ENCODE data around the gene LRBA.

LRBA gene

GRCh38 chr4:150283689-150284088, 731.4 kb downstream of the LRBA start:
- no peak for DNase-seq (ENCODE audit: low read depth)
- no peak for TF ChIP-seq CTCF (IDR thresholded peaks at IDR 0.05; ENCODE audit: control insufficient read depth, extremely low read depth, insufficient read depth)
- no peak overlapping the region for H3K4me3 ChIP-seq (ENCODE audit: low read depth, low read length)

- DNase-seq (ENCODE audit: low read depth) = no peak
- no peak for TF ChIP-seq CTCF (IDR thresholded peaks at IDR 0.05; ENCODE audit: control insufficient read depth, extremely low read depth, insufficient read depth)
- no peak overlapping the region for H3K4me3 ChIP-seq (ENCODE audit: low read depth, low read length)
These were observed 734.1 kb downstream of the LRBA start for GRCh38 chr4:150280975-150281374.

GRCh38 chr4:150280081-150280895, 734.8 kb downstream of the LRBA start:
- no peak for DNase-seq (ENCODE audit: low read depth)
- TF ChIP-seq CTCF (IDR thresholded peaks at IDR 0.05; ENCODE audit: control insufficient read depth, extremely low read depth, insufficient read depth) = no peak
- H3K4me3 ChIP-seq (ENCODE audit: low read depth, low read length) = no peak overlapping the region

- H3K4me3 ChIP-seq (ENCODE audit: low read depth, low read length) = no peak overlapping the region
- no peak for TF ChIP-seq CTCF (IDR thresholded peaks at IDR 0.05; ENCODE audit: control insufficient read depth, extremely low read depth, insufficient read depth)
- no peak for DNase-seq (ENCODE audit: low read depth)
These were observed 736.9 kb downstream of the LRBA start for GRCh38 chr4:150278206-150278605.

GRCh38 chr4:150268444-150268843, 746.6 kb downstream of the LRBA start:
- H3K4me3 ChIP-seq (ENCODE audit: low read depth, low read length) = no peak overlapping the region
- no peak for DNase-seq (ENCODE audit: low read depth)
- TF ChIP-seq CTCF (IDR thresholded peaks at IDR 0.05; ENCODE audit: control insufficient read depth, extremely low read depth, insufficient read depth) = no peak

GRCh38 chr4:150265806-150266205, 749.3 kb downstream of the LRBA start:
- TF ChIP-seq CTCF (IDR thresholded peaks at IDR 0.05; ENCODE audit: control insufficient read depth, extremely low read depth, insufficient read depth) = no peak
- DNase-seq (ENCODE audit: low read depth) = no peak
- H3K4me3 ChIP-seq (ENCODE audit: low read depth, low read length) = no peak overlapping the region
